ENCODE data around the gene MAN1C1.
A peak's percentile ranks its signal among the peaks of the same experiment; 100 is the strongest.

The MAN1C1 gene

DNA sequence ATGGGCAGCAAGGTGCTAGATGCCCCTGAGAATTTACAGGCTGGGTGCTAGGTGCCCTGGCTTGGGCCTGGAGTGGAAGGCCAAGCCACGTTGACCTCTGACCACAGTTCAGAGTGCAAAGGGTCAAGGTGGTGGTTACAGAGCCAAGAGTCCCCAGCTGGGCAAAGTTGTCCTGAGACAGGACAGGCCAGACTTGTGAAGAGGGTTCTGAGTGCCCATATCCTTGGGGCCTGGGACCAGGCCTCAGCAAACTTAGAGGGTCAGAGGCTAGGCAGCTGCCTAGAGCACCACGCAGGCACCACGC lies 164.5 kb downstream of the MAN1C1 start:
- TF ChIP-seq, protein P1, sequence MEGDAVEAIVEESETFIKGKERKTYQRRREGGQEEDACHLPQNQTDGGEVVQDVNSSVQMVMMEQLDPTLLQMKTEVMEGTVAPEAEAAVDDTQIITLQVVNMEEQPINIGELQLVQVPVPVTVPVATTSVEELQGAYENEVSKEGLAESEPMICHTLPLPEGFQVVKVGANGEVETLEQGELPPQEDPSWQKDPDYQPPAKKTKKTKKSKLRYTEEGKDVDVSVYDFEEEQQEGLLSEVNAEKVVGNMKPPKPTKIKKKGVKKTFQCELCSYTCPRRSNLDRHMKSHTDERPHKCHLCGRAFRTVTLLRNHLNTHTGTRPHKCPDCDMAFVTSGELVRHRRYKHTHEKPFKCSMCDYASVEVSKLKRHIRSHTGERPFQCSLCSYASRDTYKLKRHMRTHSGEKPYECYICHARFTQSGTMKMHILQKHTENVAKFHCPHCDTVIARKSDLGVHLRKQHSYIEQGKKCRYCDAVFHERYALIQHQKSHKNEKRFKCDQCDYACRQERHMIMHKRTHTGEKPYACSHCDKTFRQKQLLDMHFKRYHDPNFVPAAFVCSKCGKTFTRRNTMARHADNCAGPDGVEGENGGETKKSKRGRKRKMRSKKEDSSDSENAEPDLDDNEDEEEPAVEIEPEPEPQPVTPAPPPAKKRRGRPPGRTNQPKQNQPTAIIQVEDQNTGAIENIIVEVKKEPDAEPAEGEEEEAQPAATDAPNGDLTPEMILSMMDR (IDR thresholded peaks at IDR 0.05): no peak
- DNase-seq (ENCODE audit: low spot score): no peak
- no peak overlapping the region for H3K4me3 ChIP-seq
- no peak overlapping the region for H3K27ac ChIP-seq

DNA sequence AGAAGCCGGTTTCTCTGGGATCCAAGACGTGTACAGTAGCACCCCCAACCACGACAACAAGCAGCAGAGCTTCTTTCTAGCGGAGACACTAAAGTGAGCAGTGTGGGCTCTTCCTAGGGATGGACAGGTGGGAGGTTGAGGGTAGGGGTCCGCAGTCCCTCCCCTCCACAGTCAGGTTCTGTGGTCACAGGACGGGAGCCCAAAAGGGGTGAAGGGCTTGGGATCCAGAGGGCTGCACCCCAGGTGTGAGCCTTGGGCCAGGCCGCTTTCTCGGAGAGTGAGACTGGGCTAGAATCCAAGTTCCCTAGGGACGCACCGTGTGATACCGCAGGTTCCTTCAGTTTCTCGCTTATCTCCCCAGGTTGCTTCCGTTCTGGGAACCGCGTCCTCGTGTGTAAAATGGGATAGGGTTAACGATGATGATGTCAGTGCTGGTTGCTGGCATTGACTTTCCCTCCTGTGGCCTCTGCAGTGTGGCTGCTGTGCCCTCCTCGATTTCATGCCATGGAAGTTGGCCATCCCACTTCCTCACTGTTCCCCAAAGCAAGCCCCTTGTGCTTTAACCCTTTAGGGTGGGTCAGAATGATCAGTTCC lies 166.1 kb downstream of the MAN1C1 start:
- no peak for DNase-seq (ENCODE audit: low spot score)
- no peak overlapping the region for H3K4me3 ChIP-seq
- H3K27ac ChIP-seq: no peak overlapping the region
- TF ChIP-seq, protein P1 (IDR thresholded peaks at IDR 0.05): no peak

DNA sequence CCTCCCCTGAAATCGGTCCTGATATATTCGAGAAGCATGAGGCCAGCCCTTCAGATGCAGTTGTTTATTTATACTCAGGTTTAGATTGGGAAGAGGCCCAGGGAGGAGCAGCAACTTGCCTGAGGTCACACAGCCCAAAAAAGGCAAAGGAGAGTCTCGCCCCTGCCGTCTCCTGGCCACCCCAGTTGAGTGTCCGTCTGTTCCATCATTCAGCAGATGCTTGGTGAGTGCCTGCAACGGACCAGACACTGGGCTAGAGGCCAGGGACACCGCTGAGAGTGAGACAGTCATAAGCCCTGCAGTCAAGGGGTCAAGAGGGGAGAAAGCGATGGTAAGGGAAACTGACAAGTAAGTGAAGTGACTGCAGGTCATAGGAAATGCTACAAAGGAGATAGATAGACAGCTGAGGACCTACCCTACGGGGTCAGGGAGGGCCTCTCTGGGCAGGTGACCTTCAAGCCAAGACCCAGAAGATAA lies 168.0 kb downstream of the MAN1C1 start:
- no peak for DNase-seq (ENCODE audit: low spot score)
- TF ChIP-seq, protein P1 (IDR thresholded peaks at IDR 0.05): no peak
- H3K4me3 ChIP-seq: no peak overlapping the region
- no peak overlapping the region for H3K27ac ChIP-seq

DNA sequence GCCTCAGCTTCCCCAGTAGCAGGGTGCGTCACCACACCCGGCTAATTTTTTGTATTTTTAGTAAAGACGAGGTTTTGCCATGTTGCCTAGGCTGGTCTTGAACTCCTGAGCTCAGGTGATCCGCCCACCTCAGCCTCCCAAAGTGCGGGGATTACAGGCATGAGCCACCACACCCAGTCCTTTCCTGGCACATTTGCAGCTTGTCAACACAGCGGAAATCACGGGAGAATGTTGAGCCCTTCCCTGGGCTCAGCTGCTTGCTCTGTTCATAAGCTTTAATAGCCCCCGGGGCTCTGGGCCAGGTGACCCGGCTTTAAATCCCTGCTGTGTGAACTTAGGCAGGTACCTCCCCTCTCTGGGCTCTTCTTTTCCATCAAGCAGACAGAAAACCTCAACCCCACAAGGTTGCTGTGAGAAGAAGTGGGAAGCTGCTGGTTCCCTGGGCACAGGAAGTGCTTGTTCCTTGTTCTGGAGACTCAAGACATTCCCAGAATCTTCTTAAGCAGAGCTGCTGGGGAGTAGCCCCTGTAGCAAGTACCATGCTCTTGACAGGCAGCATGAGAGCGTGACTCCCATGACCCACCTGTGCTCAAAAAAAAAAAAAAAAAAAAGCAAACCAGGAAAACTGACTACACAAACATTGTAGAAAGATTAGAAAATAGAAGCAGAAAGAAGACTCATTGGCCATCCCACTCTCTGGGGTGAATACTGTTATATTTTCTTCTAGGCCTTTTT lies 168.9 kb downstream of the MAN1C1 start:
- no peak overlapping the region for H3K4me3 ChIP-seq
- DNase-seq (ENCODE audit: low spot score): no peak
- TF ChIP-seq, protein P1 (IDR thresholded peaks at IDR 0.05): no peak
- no peak overlapping the region for H3K27ac ChIP-seq

DNA sequence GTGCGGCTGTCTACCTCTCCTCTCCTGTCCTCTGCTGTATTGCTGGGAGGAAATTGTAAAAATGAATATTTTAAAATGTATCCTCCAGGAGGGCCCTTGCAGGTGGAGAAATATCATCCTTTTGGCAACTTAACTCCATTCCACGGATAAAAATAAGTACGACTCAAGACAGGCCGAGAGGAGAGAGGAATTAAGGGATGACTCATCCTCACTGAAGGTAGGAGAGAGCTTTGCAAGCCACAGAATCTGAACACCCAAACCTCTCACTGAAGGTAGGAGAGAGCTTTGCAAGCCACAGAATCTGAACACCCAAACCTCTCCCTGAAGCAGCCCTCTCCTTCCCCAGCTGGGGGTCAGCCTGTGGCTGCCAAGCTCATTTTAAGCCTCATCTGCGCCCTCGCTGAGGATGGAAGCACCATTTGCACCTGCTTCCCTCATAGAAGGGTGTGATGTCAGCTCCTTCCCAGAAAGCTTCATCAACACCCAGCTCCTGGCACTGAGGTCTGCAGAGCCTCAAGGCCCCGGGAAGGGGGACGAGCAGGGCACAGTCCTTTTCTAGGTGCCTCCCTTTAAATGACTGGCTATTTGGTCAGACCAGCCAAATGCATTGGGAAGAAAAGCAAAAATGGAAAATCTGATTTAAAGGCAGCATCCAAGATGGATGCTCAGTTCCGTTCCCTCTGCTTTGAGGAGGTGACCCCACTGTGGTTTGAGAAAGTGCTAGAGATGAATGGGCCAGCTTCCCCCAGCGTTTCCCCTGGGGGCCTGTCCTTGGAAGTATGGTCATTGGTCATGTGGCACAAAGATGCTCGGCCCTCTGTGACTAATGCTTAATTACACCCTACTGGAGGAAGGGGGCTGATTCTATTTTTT lies 170.5 kb downstream of the MAN1C1 start:
- H3K27ac ChIP-seq: peak overlapping the region in 1 of 2 donors; percentile 21
- TF ChIP-seq, protein P1 (IDR thresholded peaks at IDR 0.05): no peak
- no peak for DNase-seq (ENCODE audit: low spot score)
- H3K4me3 ChIP-seq: no peak overlapping the region

DNA sequence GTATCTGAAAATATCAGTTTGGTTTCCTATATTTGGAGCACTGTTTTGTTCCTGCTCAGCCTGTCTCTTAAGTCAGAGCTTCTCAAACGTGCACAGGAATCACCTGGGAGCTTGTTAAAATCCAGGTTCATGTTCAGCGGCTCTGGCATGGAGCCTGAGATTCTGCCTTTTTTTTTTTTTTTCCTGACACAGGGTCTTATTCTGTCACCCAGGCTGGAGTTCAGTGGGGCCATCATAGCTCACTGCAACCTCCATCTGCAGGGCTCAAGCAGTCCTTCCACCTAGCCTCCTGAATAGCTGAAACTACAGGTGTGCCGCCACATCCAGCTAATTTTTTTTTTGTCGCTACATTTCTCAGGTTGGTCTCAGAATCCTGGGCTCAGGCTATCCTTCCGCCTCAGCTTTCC lies 171.2 kb downstream of the MAN1C1 start:
- Histone ChIP-seq H3K27ac (no peak overlapping the region), H3K4me3 (no peak overlapping the region)
- DNase-seq (ENCODE audit: low spot score): no peak
- TF ChIP-seq, protein P1 (IDR thresholded peaks at IDR 0.05): no peak

Data from coronary artery (tissue), 2 donors.